K562 (cell line): ENCODE results near the gene STX17. TPM values are rescaled to one million over a fixed set of nuclear protein-coding genes. Genes with fewer than 3 reads are reported as not detected.

Experiments
- CSDE1 ChIP-seq, 2 experiments: fragments of 450-650 bp; IDR thresholded peaks; 2 replicates each; pipeline ENCODE4 v1.6.1; 2016; ENCODE audit warnings: mild to moderate bottlenecking in 1 of 2
- MTA3 ChIP-seq: fragments of 450-650 bp; formaldehyde crosslinking; IDR thresholded peaks from 2 replicates; pipeline ENCODE4 v1.6.1; 2017; ENCODE audit warnings: mild to moderate bottlenecking, borderline replicate concordance
- POLR3G ChIP-seq: IDR thresholded peaks from 2 replicates; pipeline ENCODE4 v1.6.1; 2011; ENCODE audit not compliant: insufficient read length, insufficient replicate concordance; ENCODE audit errors: extremely low read depth
- RAD51 ChIP-seq: fragments of 450-650 bp; IDR thresholded peaks from 2 replicates; pipeline ENCODE4 v1.7.1; 2016; ENCODE audit warnings: low read depth, mild to moderate bottlenecking, borderline replicate concordance
- TBP ChIP-seq: optimal IDR thresholded peaks from 2 replicates; pipeline ENCODE3; 2011; ENCODE audit warnings: low read depth, low read length, improper control_type of control experiment
- ZNF395 ChIP-seq: fragments of 200-800 bp; sonication (Bioruptor generic); IDR thresholded peaks from 2 replicates; pipeline ENCODE4 v1.6.1; 2017; ENCODE audit warnings: missing genetic modification characterization, missing compliant biosample characterization
- ZNF518B ChIP-seq: fragments of 250-450 bp; sonication (Bioruptor Pico); IDR thresholded peaks from 2 replicates; pipeline ENCODE4 v1.5.0; 2021; ENCODE audit warnings: mild to moderate bottlenecking, moderate library complexity
- polyA plus RNA-seq, 8 experiments: library from polyadenylated mRNA; depleted of rRNA in 4 of 8; stranded (reverse) in 5 of 8; unstranded in 3 of 8; fragments of >200 nt; fragmentation: Nextera tagmentation in 2 of 8; fragmentation: Illumina TruSeq in 1 of 8; extraction: Ambion mirVana in 2 of 8; extraction: Trizol in 1 of 8; gene quantifications; 2 replicates each; pipeline versions ENCODE4 v1.2.1 to v1.2.3, GENCODE V29; 2011 to 2014; ENCODE audit warnings: inconsistent platforms in 1 of 8, missing spikeins in 1 of 8
- total RNA-seq, 7 experiments: library from RNA; depleted of rRNA in 6 of 7; stranded (reverse); fragments of >200 nt in 6 of 7; fragmentation: Illumina TruSeq in 2 of 7; extraction: Trizol in 2 of 7; gene quantifications; 2 replicates each; pipeline versions ENCODE4 v1.2.1 to v1.2.3, GENCODE V29; 2011 to 2021; ENCODE audit warnings: low replicate concordance in 1 of 7

The STX17 gene
- total and polyA plus RNA-seq, 9 of the 15 experiments (the other 6 are each of a cell fraction or from before 2014, with no cell fraction given): 14.4 to 25.1 (median 19.0) TPM

GRCh38 chr9:99948896-99949295 lies 42.4 kb downstream of the STX17 start (continued):
- TF ChIP-seq ZNF518B (CRISPR knock-in tag): no peak
- TF ChIP-seq TBP: no peak
- TF ChIP-seq ZNF395 (CRISPR knock-in tag): no peak
- TF ChIP-seq CSDE1 (IDR thresholded peaks at IDR 0.05): no peak
- no peak for TF ChIP-seq RAD51
- TF ChIP-seq POLR3G: no peak
- no peak for TF ChIP-seq MTA3
- TF ChIP-seq, all 486 proteins: peak for 0
